ENCODE measurements around the gene RHBDF2.

GRCh38 chr17:76542566-76542971 is 41.3 kb upstream of the RHBDF2 start:
- TF ChIP-seq POLR2A (IDR thresholded peaks at IDR 0.05): no peak
- no peak for TF ChIP-seq CTCF (IDR thresholded peaks at IDR 0.05)
